ENCODE data around the gene BLVRB. TPM values are rescaled to one million over a fixed set of nuclear protein-coding genes. Genes with fewer than 3 reads are reported as not detected.

BLVRB gene
- total and polyA plus RNA-seq, 9 of the 15 experiments (the other 6 are each of a cell fraction or from before 2014, with no cell fraction given): 81.1 to 749 (median 331) TPM

GRCh38 chr19:40466219-40466984 lies 857 bp upstream of the BLVRB start (continued):
- TF ChIP-seq SPI1 (IDR thresholded peaks at IDR 0.05; ENCODE audit: borderline replicate concordance, low read depth, low read length) (no peak), NR3C1 (CRISPR knock-in tag; IDR thresholded peaks at IDR 0.05) (no peak), ZNF232 (CRISPR knock-in tag; IDR thresholded peaks at IDR 0.05) (no peak), HDAC1 (IDR thresholded peaks at IDR 0.05) (peak in 1 of 2 experiments; percentile 96; a peak in 2 of 4 replicates), MBD1 (CRISPR knock-in tag; IDR thresholded peaks at IDR 0.05) (peak; percentile 38; the same call in 1 of the 2 replicates), E2F5 (CRISPR knock-in tag; IDR thresholded peaks at IDR 0.05) (0 out of 2 replicates have a peak, but pooled peaks have one; percentile 56), CCAR2 (IDR thresholded peaks at IDR 0.05; ENCODE audit: low read depth, low read length) (no peak), JUN (IDR thresholded peaks at IDR 0.05; ENCODE audit: borderline replicate concordance, low read depth, low read length) (no peak), JUN (CRISPR knock-in tag; IDR thresholded peaks at IDR 0.05; ENCODE audit: borderline replicate concordance) (no peak), SMARCA5 (IDR thresholded peaks at IDR 0.05) (peak; percentile 24; the same call in 1 of the 2 replicates), HBP1 (CRISPR knock-in tag; IDR thresholded peaks at IDR 0.05) (peak; percentile 75; the same call in 1 of the 2 replicates), ZNF23 (CRISPR knock-in tag; IDR thresholded peaks at IDR 0.05) (no peak), SREBF2 (CRISPR knock-in tag; IDR thresholded peaks at IDR 0.05) (no peak), ZEB2 (IDR thresholded peaks at IDR 0.05) (no peak), HMG20A (CRISPR knock-in tag; conservative IDR thresholded peaks at IDR 0.05) (no peak), ELK1 (CRISPR knock-in tag; IDR thresholded peaks at IDR 0.05) (no peak)
- TF ChIP-seq, protein P1, sequence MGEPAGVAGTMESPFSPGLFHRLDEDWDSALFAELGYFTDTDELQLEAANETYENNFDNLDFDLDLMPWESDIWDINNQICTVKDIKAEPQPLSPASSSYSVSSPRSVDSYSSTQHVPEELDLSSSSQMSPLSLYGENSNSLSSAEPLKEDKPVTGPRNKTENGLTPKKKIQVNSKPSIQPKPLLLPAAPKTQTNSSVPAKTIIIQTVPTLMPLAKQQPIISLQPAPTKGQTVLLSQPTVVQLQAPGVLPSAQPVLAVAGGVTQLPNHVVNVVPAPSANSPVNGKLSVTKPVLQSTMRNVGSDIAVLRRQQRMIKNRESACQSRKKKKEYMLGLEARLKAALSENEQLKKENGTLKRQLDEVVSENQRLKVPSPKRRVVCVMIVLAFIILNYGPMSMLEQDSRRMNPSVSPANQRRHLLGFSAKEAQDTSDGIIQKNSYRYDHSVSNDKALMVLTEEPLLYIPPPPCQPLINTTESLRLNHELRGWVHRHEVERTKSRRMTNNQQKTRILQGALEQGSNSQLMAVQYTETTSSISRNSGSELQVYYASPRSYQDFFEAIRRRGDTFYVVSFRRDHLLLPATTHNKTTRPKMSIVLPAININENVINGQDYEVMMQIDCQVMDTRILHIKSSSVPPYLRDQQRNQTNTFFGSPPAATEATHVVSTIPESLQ (CRISPR knock-in tag; IDR thresholded peaks at IDR 0.05): no peak

Data from K562 (cell line).